Measurements from ENCODE around the gene PDE2A. TPM values are rescaled to one million over a fixed set of nuclear protein-coding genes. Genes with fewer than 3 reads are reported as not detected.

The PDE2A gene
- total and polyA plus RNA-seq, 8 donors: 3.5 to 548 (median 25.9) TPM

DNA sequence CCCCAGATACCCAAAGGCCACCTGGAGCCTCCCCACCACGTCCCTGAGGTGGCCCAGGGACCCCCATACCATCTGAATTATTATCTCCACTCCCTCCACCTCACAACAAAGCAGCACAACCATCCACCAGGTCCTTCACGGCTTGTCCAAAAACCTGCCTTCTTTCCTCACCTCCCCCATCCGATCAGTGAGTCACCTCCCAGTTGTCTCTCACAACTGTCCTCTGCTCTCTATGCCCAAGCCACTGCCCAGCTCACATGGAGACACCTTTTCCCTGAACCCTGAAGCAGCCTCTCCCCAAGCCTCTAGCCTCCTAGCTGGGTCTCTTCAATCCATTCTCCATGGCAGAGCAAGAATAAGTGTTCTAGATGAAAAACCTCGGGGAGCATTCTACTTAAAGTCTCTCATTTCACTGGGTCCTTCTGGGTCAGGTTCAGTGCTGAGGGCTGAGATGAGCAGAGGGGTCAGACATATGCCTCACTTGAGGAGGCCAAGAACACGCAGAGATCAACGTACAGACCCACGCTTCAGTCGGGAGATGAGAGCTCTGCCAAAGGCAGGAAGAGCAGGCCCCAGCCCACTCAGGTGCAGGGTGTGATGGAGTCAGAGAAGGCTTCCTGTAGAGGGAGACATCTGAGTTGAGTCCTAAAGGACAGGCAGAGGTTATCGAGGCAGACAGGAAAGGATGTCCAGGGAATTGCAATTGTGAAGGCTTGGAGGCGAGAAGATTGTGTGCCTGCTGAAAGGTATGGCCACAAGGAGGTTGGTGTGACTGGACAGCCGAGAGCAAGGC is 74.7 kb downstream of the PDE2A start:
- Histone ChIP-seq H3K27me3 (peaks cover 0 to 25% (median 5%) of the 10 kb centered on the region in 3 donors), H3K36me3 (no peaks in the 10 kb centered on the region), H3K9me3 (no peaks in the 10 kb centered on the region), H3K4me1 (peaks cover 0 to 13% (median 11%) of the 10 kb centered on the region in 4 donors), H3K4me3 (no peak overlapping the region), H3K27ac (no peak overlapping the region)
- 73 to 80% (median 76%) methylated on average over 11 of the region's 11 CpGs for WGBS, 5 donors
- TF ChIP-seq, protein P1, sequence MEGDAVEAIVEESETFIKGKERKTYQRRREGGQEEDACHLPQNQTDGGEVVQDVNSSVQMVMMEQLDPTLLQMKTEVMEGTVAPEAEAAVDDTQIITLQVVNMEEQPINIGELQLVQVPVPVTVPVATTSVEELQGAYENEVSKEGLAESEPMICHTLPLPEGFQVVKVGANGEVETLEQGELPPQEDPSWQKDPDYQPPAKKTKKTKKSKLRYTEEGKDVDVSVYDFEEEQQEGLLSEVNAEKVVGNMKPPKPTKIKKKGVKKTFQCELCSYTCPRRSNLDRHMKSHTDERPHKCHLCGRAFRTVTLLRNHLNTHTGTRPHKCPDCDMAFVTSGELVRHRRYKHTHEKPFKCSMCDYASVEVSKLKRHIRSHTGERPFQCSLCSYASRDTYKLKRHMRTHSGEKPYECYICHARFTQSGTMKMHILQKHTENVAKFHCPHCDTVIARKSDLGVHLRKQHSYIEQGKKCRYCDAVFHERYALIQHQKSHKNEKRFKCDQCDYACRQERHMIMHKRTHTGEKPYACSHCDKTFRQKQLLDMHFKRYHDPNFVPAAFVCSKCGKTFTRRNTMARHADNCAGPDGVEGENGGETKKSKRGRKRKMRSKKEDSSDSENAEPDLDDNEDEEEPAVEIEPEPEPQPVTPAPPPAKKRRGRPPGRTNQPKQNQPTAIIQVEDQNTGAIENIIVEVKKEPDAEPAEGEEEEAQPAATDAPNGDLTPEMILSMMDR (IDR thresholded peaks at IDR 0.05): no peak
- TF ChIP-seq POLR2AphosphoS5 (IDR thresholded peaks at IDR 0.05) (no peak), POLR2A (IDR thresholded peaks at IDR 0.05) (no peak), EP300 (IDR thresholded peaks at IDR 0.05) (no peak)
- no peak for DNase-seq
- intact Hi-C loops (cut with DNase I; ENCODE audit: low total_unique reads): no loop called here

DNA sequence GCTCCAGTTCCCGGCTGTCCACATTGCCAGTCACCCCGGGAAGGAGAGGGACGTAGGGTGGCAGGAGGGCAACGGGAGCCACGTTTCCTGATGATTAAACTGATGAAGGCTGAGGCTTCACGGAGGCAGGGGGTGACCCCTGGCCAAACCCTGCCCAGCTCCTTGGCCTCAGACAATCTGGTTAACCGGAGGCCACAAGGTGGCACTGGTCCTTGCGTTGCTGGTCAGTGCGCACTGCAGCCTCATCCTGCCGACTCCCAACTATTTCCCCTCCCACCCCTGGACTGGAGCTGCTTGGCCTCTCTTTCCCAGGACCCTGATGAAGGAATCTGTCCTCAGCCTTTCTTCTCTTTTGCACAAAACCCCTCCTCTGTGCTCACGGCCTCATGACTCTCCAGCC is 75.3 kb downstream of the PDE2A start:
- Histone ChIP-seq H3K9me3 (no peaks in the 10 kb centered on the region), H3K4me1 (peaks cover 0 to 13% (median 11%) of the 10 kb centered on the region in 4 donors), H3K36me3 (no peaks in the 10 kb centered on the region), H3K27me3 (peaks cover 0 to 31% (median 5%) of the 10 kb centered on the region in 3 donors), H3K27ac (no peak overlapping the region), H3K4me3 (no peak overlapping the region)
- WGBS, 5 donors: 27 to 36% (median 35%) methylated on average over 11 of the region's 11 CpGs
- intact Hi-C loops (cut with DNase I; ENCODE audit: low total_unique reads): no loop called here
- TF ChIP-seq, protein P1 (IDR thresholded peaks at IDR 0.05): peak in 5 of 7 experiments; percentile 15 to 36 (median 29)
- TF ChIP-seq POLR2AphosphoS5 (IDR thresholded peaks at IDR 0.05): no peak
- DNase-seq: peak; percentile 52 to 80

DNA sequence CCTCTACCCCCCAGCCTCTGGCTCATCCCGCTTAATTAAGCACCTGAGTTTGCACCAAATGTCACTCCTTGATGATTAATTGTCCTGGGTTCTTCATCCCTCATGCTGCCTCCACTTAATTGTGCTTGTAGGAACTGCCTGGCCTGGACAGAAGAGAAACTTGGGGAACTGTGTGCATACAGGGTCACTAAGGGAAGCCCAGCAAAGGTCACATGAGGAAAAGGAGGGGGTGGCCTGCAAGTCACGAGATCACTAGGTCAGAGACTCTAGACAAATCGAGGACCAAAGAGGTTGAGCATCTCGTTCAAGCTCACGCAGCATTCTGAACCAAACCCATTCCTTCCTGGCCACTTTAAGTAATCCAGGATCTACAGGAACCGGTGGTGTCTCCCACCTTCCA is 75.8 kb downstream of the PDE2A start:
- Histone ChIP-seq H3K27ac (no peak overlapping the region), H3K4me1 (peaks cover 0 to 13% (median 11%) of the 10 kb centered on the region in 4 donors), H3K36me3 (no peaks in the 10 kb centered on the region), H3K27me3 (peaks cover 0 to 34% (median 5%) of the 10 kb centered on the region in 3 donors), H3K4me3 (no peak overlapping the region), H3K9me3 (no peaks in the 10 kb centered on the region)
- 53 to 70% (median 59%) methylated on average over 6 of the region's 6 CpGs for WGBS, 5 donors
- DNase-seq: no peak
- TF ChIP-seq POLR2AphosphoS5 (IDR thresholded peaks at IDR 0.05) (no peak), EP300 (IDR thresholded peaks at IDR 0.05) (no peak), POLR2A (IDR thresholded peaks at IDR 0.05) (no peak)
- TF ChIP-seq, protein P1 (IDR thresholded peaks at IDR 0.05): no peak
- intact Hi-C loops (cut with DNase I; ENCODE audit: low total_unique reads): no loop called here

DNA sequence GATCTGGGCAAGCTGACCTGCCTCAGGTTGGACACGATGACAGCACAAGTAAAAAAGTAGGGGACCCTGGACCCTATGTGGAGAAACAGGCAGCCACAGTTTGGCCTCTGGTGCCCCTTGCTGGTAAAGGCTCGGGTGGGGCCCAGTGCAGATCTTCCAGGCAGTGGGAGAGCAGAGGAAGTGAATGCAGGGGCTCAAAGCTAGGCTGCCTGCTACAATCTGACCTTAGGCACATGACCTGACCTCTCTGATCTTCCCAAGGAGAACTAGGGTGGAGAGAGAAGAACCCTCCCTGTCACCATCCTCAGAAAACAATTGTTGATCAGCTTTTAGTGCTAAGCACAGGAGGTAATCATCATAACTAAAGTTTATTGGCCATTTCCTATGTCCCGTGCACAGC is 76.5 kb downstream of the PDE2A start:
- DNase-seq: no peak
- Histone ChIP-seq H3K36me3 (no peaks in the 10 kb centered on the region), H3K27ac (no peak overlapping the region), H3K4me1 (peaks cover 0 to 12% (median 11%) of the 10 kb centered on the region in 4 donors), H3K4me3 (no peak overlapping the region), H3K27me3 (peaks cover 0 to 41% (median 5%) of the 10 kb centered on the region in 3 donors), H3K9me3 (no peaks in the 10 kb centered on the region)
- 51 to 57% (median 53%) methylated on average over 3 of the region's 3 CpGs for WGBS, 5 donors
- intact Hi-C loops (cut with DNase I; ENCODE audit: low total_unique reads): no loop called here
- TF ChIP-seq POLR2A (IDR thresholded peaks at IDR 0.05): no peak
- TF ChIP-seq, protein P1 (IDR thresholded peaks at IDR 0.05): no peak
- TF ChIP-seq POLR2AphosphoS5 (IDR thresholded peaks at IDR 0.05): no peak
- TF ChIP-seq EP300 (IDR thresholded peaks at IDR 0.05): no peak
